Fibroblast of skin of right quadriceps (primary cell): Measurements from ENCODE around the gene ADCY9.
"Not testable (repeated sequence)": the region's sequence is repeated elsewhere in the genome, so short reads cannot be mapped to it uniquely, and the experiment has no call there.

Experiments
- DNase-seq: peaks from one replicate; pipeline ENCODE4 v3.0.0-alpha.2; 2013

ADCY9 gene

GRCh38 chr16:4062212-4062802, 53.9 kb downstream of the ADCY9 start:
- no peak for DNase-seq

- DNase-seq = no peak
Measured at GRCh38 chr16:4060823-4061222, 55.4 kb downstream of the ADCY9 start.

GRCh38 chr16:4060009-4060408, 56.2 kb downstream of the ADCY9 start:
- DNase-seq = no peak

- DNase-seq = no peak
Measured at GRCh38 chr16:4058386-4058785, 57.9 kb downstream of the ADCY9 start.

GRCh38 chr16:4057439-4057877, 58.8 kb downstream of the ADCY9 start:
- DNase-seq = no peak

- DNase-seq = no peak
Measured at GRCh38 chr16:4056161-4057105, 59.8 kb downstream of the ADCY9 start.

GRCh38 chr16:4055748-4056147, 60.5 kb downstream of the ADCY9 start:
- DNase-seq = no peak

- DNase-seq = no peak
Measured at GRCh38 chr16:4053301-4053845, 62.9 kb downstream of the ADCY9 start.

GRCh38 chr16:4052801-4053293, 63.4 kb downstream of the ADCY9 start:
- peak; percentile 31 for DNase-seq

GRCh38 chr16:4052096-4052495, 64.1 kb downstream of the ADCY9 start:
- no peak for DNase-seq

GRCh38 chr16:4051591-4051990, 64.7 kb downstream of the ADCY9 start:
- DNase-seq = no peak

GRCh38 chr16:4049031-4049430, 67.2 kb downstream of the ADCY9 start:
- no peak for DNase-seq

GRCh38 chr16:4048481-4048880, 67.8 kb downstream of the ADCY9 start:
- no peak for DNase-seq

GRCh38 chr16:4046221-4046620, 70.0 kb downstream of the ADCY9 start:
- DNase-seq = no peak

- DNase-seq = not testable (repeated sequence)
Measured at GRCh38 chr16:4045561-4045960, 70.7 kb downstream of the ADCY9 start.

- no peak for DNase-seq
Measured at GRCh38 chr16:4042581-4042980, 73.7 kb downstream of the ADCY9 start.

- DNase-seq = no peak
Measured at GRCh38 chr16:4038448-4038847, 77.8 kb downstream of the ADCY9 start.

GRCh38 chr16:4036952-4037351, 79.3 kb downstream of the ADCY9 start:
- DNase-seq = not testable (repeated sequence)

GRCh38 chr16:4034963-4035362, 81.3 kb downstream of the ADCY9 start:
- no peak for DNase-seq

GRCh38 chr16:4033951-4034350, 82.3 kb downstream of the ADCY9 start:
- no peak for DNase-seq

- DNase-seq = no peak
Measured at GRCh38 chr16:4032768-4033167, 83.5 kb downstream of the ADCY9 start.

- DNase-seq = no peak
Measured at GRCh38 chr16:4028144-4028543, 88.1 kb downstream of the ADCY9 start.

GRCh38 chr16:4026854-4027253, 89.4 kb downstream of the ADCY9 start:
- DNase-seq = no peak

GRCh38 chr16:4025428-4025827, 90.8 kb downstream of the ADCY9 start:
- DNase-seq = no peak
